ENCODE measurements around the gene SCEL.

DNA sequence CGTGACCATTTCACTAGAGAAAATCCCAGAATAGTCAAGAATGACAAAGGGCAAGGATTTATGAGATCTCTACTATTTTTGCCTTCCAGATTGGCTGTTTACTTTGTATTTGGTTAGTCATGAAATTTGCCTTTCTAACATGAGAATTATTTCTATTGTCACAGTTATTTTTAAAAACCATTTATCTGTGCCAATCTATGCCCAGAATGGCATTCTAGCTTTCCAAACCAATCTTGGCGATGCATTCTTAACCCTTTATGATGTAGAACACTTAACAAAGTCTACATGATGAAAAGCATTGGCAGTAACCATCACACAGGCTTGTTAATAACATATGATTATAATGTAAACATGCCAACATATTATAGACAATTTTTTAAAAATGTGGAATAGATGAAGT, 65.2 kb downstream of the SCEL start:
- TF ChIP-seq POLR2A (IDR thresholded peaks at IDR 0.05; ENCODE audit: low read length) (no peak), GATA1 (IDR thresholded peaks at IDR 0.05; ENCODE audit: low read depth, low read length) (no peak)
